Right lobe of liver (tissue), 6 donors: ENCODE measurements around the gene KCNC1. TPM values are rescaled to one million over a fixed set of nuclear protein-coding genes. Genes with fewer than 3 reads are reported as not detected.

Experiments used
- ATAC-seq, 4 donors: fragments of 200-7000 bp; cut with Tn5 transposase; one replicate each; pipeline ENCODE4 v1.9.1; 2020; ENCODE audit warnings: mild to moderate bottlenecking in 4 of 4, moderate library complexity in 4 of 4
- DNase-seq, 3 donors: peaks; one replicate each; pipeline ENCODE4 v3.0.0-alpha.2; 2020
- H3K27ac ChIP-seq, 3 donors: fragments of 200-600 bp; one replicate each; pipeline ENCODE4 v1.8.0; 2022
- H3K27me3 ChIP-seq, 2 donors: fragments of 200-600 bp; one replicate each; pipeline ENCODE4 v1.8.0; 2022
- H3K36me3 ChIP-seq, 4 donors: fragments of 200-600 bp; sonication (generic) in 1 of 4; one replicate each; pipeline versions ENCODE4 v1.5.1 to v1.8.0; 2017 to 2022; ENCODE audit warnings: control low read depth in 1 of 4
- H3K4me1 ChIP-seq, 4 donors: fragments of 200-600 bp; sonication (generic) in 1 of 4; one replicate each; pipeline versions ENCODE4 v1.5.1 to v1.8.0; 2017 to 2022; ENCODE audit warnings: control low read depth in 1 of 4
- H3K4me3 ChIP-seq, 3 donors: fragments of 200-600 bp; one replicate each; pipeline ENCODE4 v1.8.0; 2022
- H3K9me3 ChIP-seq, 4 donors: fragments of 200-600 bp; sonication (generic) in 1 of 4; one replicate each; pipeline versions ENCODE4 v1.5.1 to v1.8.0; 2017 to 2022; ENCODE audit warnings: control low read depth in 1 of 4
- POLR2A ChIP-seq: fragments of 450-650 bp; IDR thresholded peaks from one replicate; pipeline ENCODE4 v1.6.1; 2017; ENCODE audit warnings: antibody characterized with exemption, mild to moderate bottlenecking
- WGBS: methylation state at CpG from one replicate; pipeline ENCODE4 v1.1.6; 2018; ENCODE audit warnings: low coverage, low lambda C conversion rate; ENCODE audit not compliant: insufficient coverage; ENCODE audit errors: missing lambda C conversion rate; 5-methylcytosine and 5-hydroxymethylcytosine counted together
- intact Hi-C, 2 donors: fragments of 100-400 bp; cut with DNase I; formaldehyde crosslinking; loops; one replicate each; pipeline versions ENCODE4 v1.11.2 to v1.14.1; 2022
- total RNA-seq, 6 experiments: library from RNA; depleted of rRNA in 2 of 6; stranded (reverse); fragments of >200 nt in 2 of 6; fragmentation: NEBNext Ultra II Directional in 3 of 6; extraction: Animal tissue kit (Norgen Biotek cat#: 25700) in 3 of 6; gene quantifications; one replicate each; pipeline versions ENCODE4 v1.1.0 to v1.2.4, GENCODE V29; 2016 to 2023
- TF ChIP-seq, protein P1 (sequence below), 4 donors: fragments of 200-600 bp in 3 of 4; fragments of 450-650 bp in 1 of 4; IDR thresholded peaks; one replicate each; pipeline versions ENCODE4 v1.5.1 to v1.8.0; 2016 to 2022; ENCODE audit warnings: antibody characterized with exemption in 4 of 4, mild to moderate bottlenecking in 2 of 4
- donor health status: DM: no; HTN: yes; CAD: no.
- donor health status: DM: no; HTN: no; CAD: no.
- donor health status: DM: no; HTN: no; CAD: no.
- donor health status: DM: no; HTN: yes; CAD: no.
- donor health status: DM: no; HTN: yes; CAD: no.

The KCNC1 gene
- total RNA-seq, 6 experiments from 2014 or later, result not detected

DNA sequence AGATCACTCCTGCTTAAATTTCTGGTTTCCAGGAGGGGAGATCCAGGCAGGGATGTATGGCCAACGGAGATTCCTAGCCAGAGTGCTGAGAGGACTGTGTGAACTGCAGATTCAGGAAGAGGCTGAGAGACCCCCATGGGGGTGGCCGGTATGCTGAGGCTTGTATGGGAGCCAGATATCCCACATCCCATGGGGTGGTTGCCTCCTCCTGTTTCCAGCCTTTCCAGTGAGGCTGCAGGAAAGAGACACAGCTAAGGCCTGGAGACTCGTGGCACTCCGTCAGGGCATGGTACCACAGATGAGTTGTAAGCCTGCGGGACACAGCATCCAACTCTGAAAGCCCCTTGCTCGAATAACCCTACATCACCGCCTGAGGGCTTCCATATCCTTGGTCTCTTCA lies 16.6 kb upstream of the KCNC1 start:
- no peaks in the 10 kb centered on the region for H3K9me3 ChIP-seq
- ATAC-seq (no peak), DNase-seq (no peak)
- H3K4me3 ChIP-seq, result no peak overlapping the region
- no peaks in the 10 kb centered on the region for H3K4me1 ChIP-seq
- TF ChIP-seq, protein P1, sequence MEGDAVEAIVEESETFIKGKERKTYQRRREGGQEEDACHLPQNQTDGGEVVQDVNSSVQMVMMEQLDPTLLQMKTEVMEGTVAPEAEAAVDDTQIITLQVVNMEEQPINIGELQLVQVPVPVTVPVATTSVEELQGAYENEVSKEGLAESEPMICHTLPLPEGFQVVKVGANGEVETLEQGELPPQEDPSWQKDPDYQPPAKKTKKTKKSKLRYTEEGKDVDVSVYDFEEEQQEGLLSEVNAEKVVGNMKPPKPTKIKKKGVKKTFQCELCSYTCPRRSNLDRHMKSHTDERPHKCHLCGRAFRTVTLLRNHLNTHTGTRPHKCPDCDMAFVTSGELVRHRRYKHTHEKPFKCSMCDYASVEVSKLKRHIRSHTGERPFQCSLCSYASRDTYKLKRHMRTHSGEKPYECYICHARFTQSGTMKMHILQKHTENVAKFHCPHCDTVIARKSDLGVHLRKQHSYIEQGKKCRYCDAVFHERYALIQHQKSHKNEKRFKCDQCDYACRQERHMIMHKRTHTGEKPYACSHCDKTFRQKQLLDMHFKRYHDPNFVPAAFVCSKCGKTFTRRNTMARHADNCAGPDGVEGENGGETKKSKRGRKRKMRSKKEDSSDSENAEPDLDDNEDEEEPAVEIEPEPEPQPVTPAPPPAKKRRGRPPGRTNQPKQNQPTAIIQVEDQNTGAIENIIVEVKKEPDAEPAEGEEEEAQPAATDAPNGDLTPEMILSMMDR (IDR thresholded peaks at IDR 0.05), result no peak
- intact Hi-C loops, result no loop called here
- no peaks in the 10 kb centered on the region for H3K36me3 ChIP-seq
- 34% methylated on average over 6 of the region's 7 CpGs for WGBS
- peaks cover 18 to 41% of the 10 kb centered on the region in 2 donors for H3K27me3 ChIP-seq
- no peak overlapping the region for H3K27ac ChIP-seq

DNA sequence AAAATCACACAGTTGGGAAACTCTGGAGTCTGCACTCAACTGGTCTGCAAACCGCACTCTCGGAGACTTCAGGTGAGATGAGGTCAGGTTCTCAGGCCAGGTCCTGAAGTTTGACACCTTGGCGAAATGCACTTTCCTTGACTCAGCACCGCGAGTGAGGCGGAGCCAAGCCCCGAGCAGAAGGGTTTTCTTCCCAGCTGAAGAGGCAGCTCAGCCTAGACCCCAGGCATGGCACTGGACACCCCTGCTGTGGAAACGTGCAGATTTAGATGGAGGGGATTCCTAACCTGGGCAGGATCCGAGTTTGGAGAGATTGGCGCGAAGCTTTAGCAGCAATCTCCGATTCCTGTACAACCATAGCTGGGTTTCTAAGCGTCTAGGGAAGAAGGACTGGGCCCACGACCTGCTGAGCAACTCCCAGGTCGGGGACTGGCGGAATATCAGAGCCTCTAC lies 16.0 kb upstream of the KCNC1 start:
- TF ChIP-seq POLR2A, result no peak
- TF ChIP-seq, protein P1 (IDR thresholded peaks at IDR 0.05), result no peak
- Histone ChIP-seq H3K27ac (no peak overlapping the region), H3K4me1 (no peaks in the 10 kb centered on the region), H3K36me3 (no peaks in the 10 kb centered on the region), H3K9me3 (no peaks in the 10 kb centered on the region), H3K27me3 (peaks cover 18 to 41% of the 10 kb centered on the region in 2 donors), H3K4me3 (no peak overlapping the region)
- intact Hi-C loops, result no loop called here
- DNase-seq, result no peak
- ATAC-seq, result no peak
- WGBS, result 10% methylated on average over 8 of the region's 16 CpGs

DNA sequence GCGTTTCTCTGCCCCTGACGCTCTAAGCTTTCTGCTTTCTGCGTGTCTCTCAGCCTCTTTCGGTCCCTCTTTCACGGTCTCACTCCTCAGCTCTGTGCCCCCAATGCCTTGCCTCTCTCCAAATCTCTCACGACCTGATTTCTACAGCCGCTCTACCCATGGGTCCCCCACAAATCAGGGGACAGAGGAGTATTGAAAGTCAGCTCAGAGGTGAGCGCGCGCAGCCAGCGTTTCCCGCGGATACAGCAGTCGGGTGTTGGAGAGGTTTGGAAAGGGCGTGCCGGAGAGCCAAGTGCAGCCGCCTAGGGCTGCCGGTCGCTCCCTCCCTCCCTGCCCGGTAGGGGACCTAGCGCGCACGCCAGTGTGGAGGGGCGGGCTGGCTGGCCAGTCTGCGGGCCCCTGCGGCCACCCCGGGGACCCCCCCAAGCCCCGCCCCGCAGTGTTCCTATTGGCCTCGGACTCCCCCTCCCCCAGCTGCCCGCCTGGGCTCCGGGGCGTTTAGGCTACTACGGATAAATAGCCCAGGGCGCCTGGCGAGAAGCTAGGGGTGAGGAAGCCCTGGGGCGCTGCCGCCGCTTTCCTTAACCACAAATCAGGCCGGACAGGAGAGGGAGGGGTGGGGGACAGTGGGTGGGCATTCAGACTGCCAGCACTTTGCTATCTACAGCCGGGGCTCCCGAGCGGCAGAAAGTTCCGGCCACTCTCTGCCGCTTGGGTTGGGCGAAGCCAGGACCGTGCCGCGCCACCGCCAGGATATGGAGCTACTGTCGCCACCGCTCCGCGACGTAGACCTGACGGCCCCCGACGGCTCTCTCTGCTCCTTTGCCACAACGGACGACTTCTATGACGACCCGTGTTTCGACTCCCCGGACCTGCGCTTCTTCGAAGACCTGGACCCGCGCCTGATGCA lies 15.3 kb upstream of the KCNC1 start, which contains the start of gene MYOD1:
TSS of gene MYOD1 (plus strand) at position 544 of the 910 bp plus-strand sequence. CDS start at position 756, 212 bp downstream.
- Histone ChIP-seq H3K4me1 (no peaks in the 10 kb centered on the region), H3K36me3 (no peaks in the 10 kb centered on the region), H3K27me3 (peaks cover 18 to 41% of the 10 kb centered on the region in 2 donors), H3K4me3 (no peak within 1 kb of the TSS), H3K9me3 (no peaks in the 10 kb centered on the region), H3K27ac (no peak within 1 kb of the TSS)
- no peak for DNase-seq
- ATAC-seq, result peak in 2 of 4 donors; percentile 15 to 24
- 1% methylated on average over 7 of the region's 68 CpGs for whole genome bisulfite sequencing
- no peak for TF ChIP-seq POLR2A
- TF ChIP-seq, protein P1 (IDR thresholded peaks at IDR 0.05), result no peak
- intact Hi-C loops, result no loop called here

DNA sequence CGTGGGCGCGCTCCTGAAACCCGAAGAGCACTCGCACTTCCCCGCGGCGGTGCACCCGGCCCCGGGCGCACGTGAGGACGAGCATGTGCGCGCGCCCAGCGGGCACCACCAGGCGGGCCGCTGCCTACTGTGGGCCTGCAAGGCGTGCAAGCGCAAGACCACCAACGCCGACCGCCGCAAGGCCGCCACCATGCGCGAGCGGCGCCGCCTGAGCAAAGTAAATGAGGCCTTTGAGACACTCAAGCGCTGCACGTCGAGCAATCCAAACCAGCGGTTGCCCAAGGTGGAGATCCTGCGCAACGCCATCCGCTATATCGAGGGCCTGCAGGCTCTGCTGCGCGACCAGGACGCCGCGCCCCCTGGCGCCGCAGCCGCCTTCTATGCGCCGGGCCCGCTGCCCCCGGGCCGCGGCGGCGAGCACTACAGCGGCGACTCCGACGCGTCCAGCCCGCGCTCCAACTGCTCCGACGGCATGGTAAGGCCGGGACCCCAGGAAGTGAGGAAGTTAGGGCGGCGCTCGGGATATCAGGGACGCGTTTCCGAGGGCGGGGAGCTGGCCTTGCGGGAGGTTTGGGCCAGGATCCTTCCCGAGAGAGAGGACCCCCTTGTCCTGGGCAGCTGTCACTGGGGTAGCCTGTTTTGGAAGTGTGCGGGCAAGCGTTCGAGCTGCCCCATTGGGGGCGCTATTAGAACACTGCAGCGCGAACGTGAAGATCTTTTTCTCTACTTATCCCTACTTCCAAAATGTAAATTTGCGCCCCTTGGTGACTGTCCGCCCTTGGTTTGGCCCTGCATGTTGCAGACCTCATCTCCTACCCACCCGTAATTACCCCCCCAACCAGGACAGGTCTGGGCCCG lies 14.4 kb upstream of the KCNC1 start:
- Histone ChIP-seq H3K27me3 (peaks cover 18 to 41% of the 10 kb centered on the region in 2 donors), H3K4me1 (no peaks in the 10 kb centered on the region), H3K9me3 (no peaks in the 10 kb centered on the region), H3K27ac (no peak overlapping the region), H3K4me3 (no peak overlapping the region), H3K36me3 (no peaks in the 10 kb centered on the region)
- no peak for DNase-seq
- ATAC-seq, result peak in 3 of 4 donors; percentile 28 to 63 (median 31)
- intact Hi-C loops, result loop anchor here in 1 of 2 donors (5.0 kb wide), 1 partner anchor 118 kb away; no protein-coding TSS in a partner anchor
- TF ChIP-seq, protein P1 (IDR thresholded peaks at IDR 0.05), result peak in 2 of 4 donors; percentile 13 to 21
- TF ChIP-seq POLR2A, result no peak
- WGBS, result 6% methylated on average over 20 of the region's 85 CpGs
